Stimulated activated naive CD8-positive, alpha-beta T cell treated with anti-CD3 and anti-CD28 coated beads, Interleukin-15, amount 100 ng/mL, for 72 hours (primary cell): ENCODE measurements around the gene PILRB.
"Not testable (repeated sequence)": the region's sequence is repeated elsewhere in the genome, so short reads cannot be mapped to it uniquely, and the experiment has no call there.

Experiments used
- ATAC-seq: fragments of 150-1000 bp; cut with Tn5 transposase; 2 replicates; pipeline ENCODE4 v1.10.0; 2021; ENCODE audit warnings: mild to moderate bottlenecking, moderate library complexity
- DNase-seq, 2 donors: peaks; one replicate each; pipeline ENCODE4 v3.0.0; 2021 to 2022
- H3K27ac Mint-ChIP-seq, 2 donors: one replicate each; pipeline ENCODE4 v1.8.0; 2022; ENCODE audit warnings: mild to moderate bottlenecking in 2 of 2, mixed read lengths in 2 of 2, moderate library complexity in 2 of 2
- H3K27me3 Mint-ChIP-seq: one replicate; pipeline ENCODE4 v1.8.0; 2022; ENCODE audit warnings: mixed read lengths
- H3K4me1 Mint-ChIP-seq: one replicate; pipeline ENCODE4 v1.8.0; 2022; ENCODE audit warnings: mild to moderate bottlenecking, mixed read lengths
- H3K4me3 Mint-ChIP-seq, 2 donors: one replicate each; pipeline ENCODE4 v1.8.0; 2022; ENCODE audit warnings: mild to moderate bottlenecking in 2 of 2, mixed read lengths in 2 of 2, moderate library complexity in 1 of 2
- H3K9me3 Mint-ChIP-seq, 2 donors: one replicate each; pipeline ENCODE4 v1.8.0; 2022; ENCODE audit warnings: mixed read lengths in 2 of 2

The PILRB gene

DNA sequence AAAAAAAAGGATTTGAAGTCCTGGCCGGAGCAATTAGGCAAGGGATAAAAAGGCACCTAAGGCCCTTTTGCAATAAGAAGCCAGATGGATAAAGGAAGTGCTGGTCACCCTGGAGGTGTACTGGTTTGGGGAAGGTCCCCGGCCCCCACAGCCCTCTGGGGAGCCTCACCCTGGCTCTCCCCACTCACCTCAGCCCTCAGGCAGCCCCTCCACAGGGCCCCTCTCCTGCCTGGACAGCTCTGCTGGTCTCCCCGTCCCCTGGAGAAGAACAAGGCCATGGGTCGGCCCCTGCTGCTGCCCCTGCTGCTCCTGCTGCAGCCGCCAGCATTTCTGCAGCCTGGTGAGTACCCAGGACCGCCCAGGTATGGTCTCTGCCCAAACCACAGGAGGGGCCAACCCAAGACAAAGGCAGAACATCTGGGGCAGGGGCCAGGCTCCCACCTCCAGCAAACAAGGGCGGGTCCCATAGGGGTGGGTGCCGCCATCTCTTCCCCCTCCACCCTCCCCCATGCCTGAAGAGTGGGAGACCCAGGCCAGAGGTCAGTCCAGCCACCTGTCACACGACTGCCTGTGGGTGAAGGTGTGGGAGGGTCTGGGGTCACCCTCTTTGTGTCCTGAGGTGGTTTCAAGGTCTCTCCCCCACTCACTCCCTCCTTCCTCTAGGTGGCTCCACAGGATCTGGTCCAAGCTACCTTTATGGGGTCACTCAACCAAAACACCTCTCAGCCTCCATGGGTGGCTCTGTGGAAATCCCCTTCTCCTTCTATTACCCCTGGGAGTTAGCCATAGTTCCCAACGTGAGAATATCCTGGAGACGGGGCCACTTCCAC, at the start of gene PILRB:
PILRB (plus strand) TSS at position 91 of the 830 bp plus-strand sequence; CDS start at position 277, 186 bp downstream.
- H3K4me3 Mint-ChIP-seq: no peak within 1 kb of the TSS
- peaks cover 16% of the 10 kb centered on the region for H3K4me1 Mint-ChIP-seq
- DNase-seq (no peak), ATAC-seq (no peak)
- H3K9me3 Mint-ChIP-seq: no peaks in the 10 kb centered on the region
- H3K27ac Mint-ChIP-seq: peak within 1 kb of the TSS in 1 of 2 donors; percentile 87
- H3K27me3 Mint-ChIP-seq: no peaks in the 10 kb centered on the region

DNA sequence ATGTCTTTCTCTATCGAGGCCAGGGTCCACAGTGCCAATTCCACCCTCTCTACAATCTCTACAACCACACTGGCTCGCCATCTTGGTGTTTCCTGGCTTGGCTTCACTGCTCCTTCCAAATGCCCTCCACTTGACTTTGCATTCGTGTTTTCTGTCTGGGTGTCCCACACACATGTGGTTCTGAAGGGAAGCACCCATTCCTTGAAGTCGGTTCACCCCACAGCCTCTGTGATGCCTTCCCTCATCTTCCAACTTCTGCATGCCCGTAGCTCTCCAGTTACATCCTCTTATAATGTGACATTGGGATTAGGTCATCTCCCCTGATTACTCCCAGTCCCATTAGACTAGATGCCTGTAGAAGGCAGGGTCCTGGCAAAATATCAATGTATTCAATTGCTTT, 39.6 kb upstream of the PILRB start:
- DNase-seq, H3K27ac Mint-ChIP-seq, H3K27me3 Mint-ChIP-seq, H3K9me3 Mint-ChIP-seq, ATAC-seq: not testable (repeated sequence)
- Mint-ChIP-seq H3K4me1 (peaks cover 22% of the 10 kb centered on the region), H3K4me3 (peak overlapping the region; percentile 75 to 79)

DNA sequence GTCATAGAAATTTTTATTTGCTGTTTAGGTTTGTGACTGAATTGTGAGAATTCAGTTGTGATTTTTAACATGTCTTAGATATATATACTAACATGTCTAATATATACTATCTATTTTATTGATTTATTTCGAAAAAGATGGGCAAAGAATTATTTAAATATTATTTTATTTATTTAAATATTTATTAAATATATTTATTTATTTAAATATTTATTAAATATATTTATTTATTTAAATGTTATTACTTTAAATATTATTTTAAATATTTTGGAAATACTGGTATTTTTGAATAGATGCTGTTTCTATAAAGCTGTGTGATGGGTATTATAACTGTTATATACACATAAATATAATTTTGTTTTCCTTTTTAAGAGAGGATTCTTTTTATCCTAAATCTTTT, 36.3 kb upstream of the PILRB start:
- H3K27ac Mint-ChIP-seq, H3K9me3 Mint-ChIP-seq, ATAC-seq, H3K27me3 Mint-ChIP-seq, H3K4me3 Mint-ChIP-seq, DNase-seq: not testable (repeated sequence)
- peaks cover 29% of the 10 kb centered on the region for H3K4me1 Mint-ChIP-seq

DNA sequence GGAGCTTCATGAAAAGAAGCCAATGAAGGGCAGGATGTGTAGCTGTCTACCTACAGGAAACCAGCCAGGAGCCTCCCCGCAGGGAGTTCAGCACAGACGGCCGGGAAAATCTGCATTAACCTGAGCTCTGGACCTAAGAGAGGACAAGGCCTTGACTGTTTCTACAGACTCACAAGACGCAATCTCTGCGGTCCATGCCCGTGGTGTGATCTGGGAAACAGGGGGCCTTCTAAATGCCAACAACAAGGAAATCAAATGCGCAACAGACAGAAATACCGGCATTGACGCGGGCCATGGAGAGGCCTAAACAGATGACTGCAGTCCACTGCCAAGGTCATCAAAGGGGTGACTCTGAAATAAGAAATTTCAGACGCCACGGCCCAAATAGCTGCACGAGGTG, 33.7 kb upstream of the PILRB start:
- not testable (repeated sequence) for H3K4me3 Mint-ChIP-seq, ATAC-seq, H3K9me3 Mint-ChIP-seq, H3K27me3 Mint-ChIP-seq, H3K27ac Mint-ChIP-seq, DNase-seq
- peaks cover 13% of the 10 kb centered on the region for H3K4me1 Mint-ChIP-seq

DNA sequence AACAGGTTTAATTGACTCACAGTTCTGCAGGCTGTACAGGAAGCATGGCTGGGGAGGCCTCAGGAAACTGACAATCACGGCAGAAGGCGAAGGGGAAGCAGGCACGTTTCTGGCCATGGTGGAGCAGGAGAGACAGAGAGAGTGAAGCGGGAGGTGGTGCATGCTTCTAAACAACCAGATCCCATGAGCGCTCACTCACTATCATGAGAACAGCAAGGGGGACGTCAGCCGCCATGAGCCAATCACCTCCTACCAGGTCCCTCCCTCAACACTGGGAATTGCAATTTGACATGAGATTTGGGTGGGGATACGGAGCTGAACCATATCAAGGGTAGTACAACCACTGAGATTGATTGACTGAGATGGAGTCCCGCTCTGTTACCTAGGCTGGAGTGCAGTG, 32.2 kb upstream of the PILRB start:
- not testable (repeated sequence) for H3K9me3 Mint-ChIP-seq, H3K27me3 Mint-ChIP-seq, H3K4me3 Mint-ChIP-seq, ATAC-seq, H3K27ac Mint-ChIP-seq, DNase-seq
- H3K4me1 Mint-ChIP-seq: peaks cover 13% of the 10 kb centered on the region

DNA sequence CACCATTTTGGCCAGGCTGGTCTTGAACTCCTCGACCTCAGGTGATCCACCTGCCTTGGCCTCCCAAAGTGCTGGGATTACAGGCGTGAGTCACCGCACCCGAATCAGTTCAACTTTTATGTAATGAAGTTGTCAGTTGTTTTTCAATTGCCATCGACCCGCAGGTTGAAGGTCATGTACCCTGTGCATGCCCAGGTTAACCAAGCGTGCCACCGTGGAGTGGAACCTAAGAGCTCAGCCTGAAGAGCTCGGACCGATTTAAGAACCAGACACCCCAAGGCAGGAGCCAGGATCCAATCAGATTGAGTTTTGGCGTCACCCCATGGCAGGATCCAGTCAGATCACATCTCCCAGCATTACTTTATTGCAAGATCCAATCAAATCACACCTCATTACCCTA, 31.0 kb upstream of the PILRB start:
- not testable (repeated sequence) for H3K27me3 Mint-ChIP-seq, DNase-seq, ATAC-seq, H3K4me3 Mint-ChIP-seq, H3K9me3 Mint-ChIP-seq, H3K27ac Mint-ChIP-seq
- H3K4me1 Mint-ChIP-seq: peaks cover 13% of the 10 kb centered on the region

DNA sequence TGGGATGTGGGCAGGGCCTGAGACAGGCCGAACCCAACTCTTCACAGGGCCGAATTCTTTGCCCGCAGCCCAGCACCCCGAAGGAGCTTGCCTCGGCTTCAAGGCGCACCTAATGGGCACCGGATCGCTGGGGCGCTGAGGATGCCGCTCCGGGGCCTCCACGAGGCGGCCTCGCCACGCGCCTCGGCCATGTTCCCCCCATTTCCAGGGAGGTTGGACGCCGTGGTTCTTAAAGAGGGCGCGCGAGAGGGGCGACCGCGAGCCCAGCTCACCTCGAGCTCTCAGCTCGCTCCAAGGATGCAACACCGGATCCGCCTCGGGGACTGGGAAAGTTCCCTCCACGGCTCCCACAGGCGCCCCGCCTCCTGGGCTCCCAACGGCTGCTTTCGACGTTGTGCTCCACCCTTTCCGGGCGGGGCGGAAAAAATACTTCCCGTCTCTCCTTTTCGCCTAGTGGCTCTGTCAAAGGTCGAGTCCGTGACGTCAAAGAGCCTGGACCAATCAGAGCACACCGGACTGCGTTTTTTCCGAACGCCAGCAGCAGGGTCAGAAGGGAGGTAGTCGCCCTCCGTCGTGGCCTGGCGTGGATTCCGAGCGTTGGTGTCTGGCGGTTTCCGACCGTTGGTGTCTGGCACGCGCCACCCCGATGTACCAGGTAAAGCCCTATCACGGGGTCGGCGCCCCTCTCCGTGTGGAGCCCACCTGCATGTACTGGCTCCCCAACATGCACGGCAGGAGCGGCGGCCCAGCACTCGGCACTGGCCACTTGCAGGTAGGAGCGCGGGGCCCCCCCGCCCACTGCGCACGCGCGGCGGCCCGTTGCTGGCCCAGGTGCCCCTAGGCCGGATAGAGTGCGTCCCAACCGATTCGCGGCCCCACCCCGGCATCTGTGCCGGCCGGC, 22.1 kb upstream of the PILRB start:
- not testable (repeated sequence) for H3K27me3 Mint-ChIP-seq
- peak; percentile 96 for ATAC-seq

DNA sequence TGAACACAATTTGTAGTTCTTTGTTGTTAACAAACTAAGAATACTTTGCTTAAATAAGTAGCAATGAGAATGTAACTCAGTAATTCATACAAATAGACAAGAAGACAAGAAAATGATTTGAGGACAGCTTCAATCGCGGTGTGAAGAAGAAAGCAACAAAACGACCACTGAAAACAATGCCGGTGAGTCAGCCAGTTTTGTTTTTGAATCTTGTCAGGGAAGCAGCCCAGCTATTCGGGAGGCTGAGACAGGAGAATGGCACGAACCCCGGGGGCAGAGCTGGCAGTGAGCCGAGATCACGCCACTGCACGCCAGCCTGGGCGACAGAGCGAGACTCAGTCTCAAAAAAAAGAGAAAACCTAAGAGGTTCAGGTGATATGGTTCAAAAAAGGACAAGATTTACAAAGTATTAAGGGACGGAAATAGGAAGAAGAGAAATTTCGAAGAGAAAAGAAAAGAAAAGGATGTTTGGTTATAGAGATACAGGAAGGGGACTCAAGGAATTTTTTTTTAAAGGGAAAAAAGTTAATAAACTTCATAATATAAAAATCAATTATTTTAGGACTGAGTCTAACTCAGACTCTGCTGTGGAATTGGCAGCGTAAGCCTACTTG, 19.7 kb upstream of the PILRB start:
- H3K9me3 Mint-ChIP-seq, H3K27me3 Mint-ChIP-seq, DNase-seq, ATAC-seq: not testable (repeated sequence)
- H3K27ac Mint-ChIP-seq: peak overlapping the region; percentile 19 to 33
- H3K4me3 Mint-ChIP-seq: peak overlapping the region in 1 of 2 donors; percentile 74
- H3K4me1 Mint-ChIP-seq: peaks cover 60% of the 10 kb centered on the region

More for the DNA sequence above, 22.1 kb upstream of the PILRB start:
- peaks cover 39% of the 10 kb centered on the region for H3K4me1 Mint-ChIP-seq
- H3K4me3 Mint-ChIP-seq: peak overlapping the region; percentile 96
- peak; percentile 87 to 90 for DNase-seq
- H3K27ac Mint-ChIP-seq: peak overlapping the region; percentile 94 to 97
- H3K9me3 Mint-ChIP-seq: not testable (repeated sequence)

DNA sequence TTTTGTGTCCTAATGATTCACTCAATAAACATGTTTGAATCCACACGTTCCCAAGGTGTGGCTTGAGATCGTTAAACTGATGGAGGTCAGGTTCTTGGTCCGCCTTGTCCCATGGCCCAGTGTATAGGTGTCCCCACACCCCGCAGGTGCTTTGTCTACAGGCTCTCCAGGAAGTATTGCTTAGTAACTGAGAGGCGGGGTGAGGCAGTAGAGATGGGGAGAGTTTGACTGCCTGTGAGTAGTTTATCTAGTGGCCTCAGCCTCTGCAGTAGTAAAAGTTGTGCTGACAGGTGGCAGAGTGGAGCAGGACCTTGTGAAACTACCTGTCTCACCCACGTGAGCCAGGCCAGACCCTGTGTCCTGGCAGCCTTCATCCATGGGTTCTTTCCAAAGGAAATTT, 16.6 kb upstream of the PILRB start:
- H3K9me3 Mint-ChIP-seq, ATAC-seq, H3K4me3 Mint-ChIP-seq, DNase-seq, H3K27me3 Mint-ChIP-seq: not testable (repeated sequence)
- H3K27ac Mint-ChIP-seq: peak overlapping the region in 1 of 2 donors; percentile 34
- peaks cover 76% of the 10 kb centered on the region for H3K4me1 Mint-ChIP-seq

DNA sequence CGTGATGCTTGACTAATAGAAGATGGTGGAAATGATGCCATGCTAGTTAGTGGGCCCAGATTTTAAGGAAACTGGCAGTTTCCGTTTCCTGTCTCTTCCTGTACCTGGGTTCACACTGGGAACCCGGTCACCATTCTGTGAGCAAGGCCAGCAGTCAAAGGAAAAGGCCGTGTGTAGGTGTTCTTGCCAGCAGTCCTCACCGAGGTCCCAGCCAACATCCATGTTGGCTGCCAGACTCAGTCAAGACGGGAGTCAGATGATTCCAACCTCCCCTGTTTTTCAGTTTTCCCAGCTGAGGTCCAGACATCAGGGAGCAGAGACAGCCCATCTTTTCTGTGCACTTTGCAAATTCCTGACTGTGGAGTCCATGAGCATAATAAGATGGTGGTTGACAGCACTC, 15.2 kb upstream of the PILRB start:
- Mint-ChIP-seq H3K27ac (no peak overlapping the region), H3K4me1 (peaks cover 75% of the 10 kb centered on the region), H3K9me3 (no peaks in the 10 kb centered on the region), H3K4me3 (no peak overlapping the region), H3K27me3 (no peaks in the 10 kb centered on the region)
- ATAC-seq (no peak), DNase-seq (no peak)

DNA sequence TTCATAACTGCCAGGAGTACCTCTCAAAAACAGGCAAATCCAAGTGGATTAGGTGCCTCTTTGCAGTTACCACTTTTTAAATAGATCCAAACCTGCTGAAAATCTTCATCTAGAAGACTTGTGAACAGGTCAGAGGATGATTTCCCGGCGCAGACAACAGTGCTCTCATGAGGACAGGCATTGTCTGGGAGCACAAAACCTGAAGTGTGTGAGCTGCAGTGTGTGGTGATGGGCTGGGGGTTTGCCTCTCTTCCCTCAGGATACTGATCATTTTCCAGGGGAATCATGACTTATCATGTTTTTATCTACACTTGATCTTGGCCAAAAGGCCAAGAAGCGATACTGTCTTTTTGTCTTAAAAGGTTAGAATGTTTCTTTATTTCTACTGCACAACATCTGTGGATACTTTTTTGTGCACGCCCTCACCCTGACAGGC, 13.8 kb upstream of the PILRB start:
- ATAC-seq: peak; percentile 3
- Mint-ChIP-seq H3K27ac (peak overlapping the region in 1 of 2 donors; percentile 95), H3K4me3 (peak overlapping the region; percentile 77 to 81), H3K4me1 (peaks cover 61% of the 10 kb centered on the region)
- not testable (repeated sequence) for H3K27me3 Mint-ChIP-seq, DNase-seq, H3K9me3 Mint-ChIP-seq

DNA sequence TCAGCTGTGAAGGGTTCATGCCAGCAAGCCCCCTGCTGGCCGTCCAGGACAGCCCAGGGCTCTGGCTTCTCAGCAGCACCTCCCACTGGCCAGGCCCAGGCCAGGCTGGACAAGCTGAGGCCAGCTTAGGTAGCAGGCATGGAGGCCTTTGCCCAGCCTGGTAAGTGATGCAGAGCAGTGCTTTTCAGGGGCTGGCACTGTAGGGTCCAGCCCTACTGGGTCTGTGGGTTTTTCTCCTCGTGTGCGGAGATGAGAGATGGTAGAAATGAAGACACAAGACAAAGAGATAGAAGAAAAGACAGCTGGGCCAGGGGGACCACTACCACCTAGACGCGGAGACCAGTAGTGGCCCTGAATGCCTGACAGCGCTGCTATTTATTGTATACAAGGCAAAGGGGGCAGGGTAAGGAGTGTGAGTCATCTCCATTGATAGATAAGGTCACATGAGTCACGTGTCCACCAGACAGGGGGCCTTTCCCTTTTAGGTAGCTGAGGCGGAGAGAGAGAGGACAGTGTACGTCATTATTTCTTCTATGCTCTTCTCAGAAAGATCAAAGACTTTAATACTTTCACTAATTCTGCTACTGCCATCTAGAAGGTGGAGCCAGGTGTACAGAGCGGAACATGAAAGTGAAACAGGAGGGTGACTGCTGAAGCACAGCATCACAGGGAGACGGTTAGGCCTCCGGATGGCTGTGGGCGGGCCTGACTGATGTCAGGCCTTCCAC, 13.2 kb upstream of the PILRB start:
- H3K9me3 Mint-ChIP-seq, H3K27me3 Mint-ChIP-seq: not testable (repeated sequence)
- ATAC-seq: peak; percentile 96
- H3K4me3 Mint-ChIP-seq: peak overlapping the region; percentile 77 to 81
- peak; percentile 74 to 88 for DNase-seq
- peaks cover 58% of the 10 kb centered on the region for H3K4me1 Mint-ChIP-seq
- peak overlapping the region; percentile 93 to 95 for H3K27ac Mint-ChIP-seq

DNA sequence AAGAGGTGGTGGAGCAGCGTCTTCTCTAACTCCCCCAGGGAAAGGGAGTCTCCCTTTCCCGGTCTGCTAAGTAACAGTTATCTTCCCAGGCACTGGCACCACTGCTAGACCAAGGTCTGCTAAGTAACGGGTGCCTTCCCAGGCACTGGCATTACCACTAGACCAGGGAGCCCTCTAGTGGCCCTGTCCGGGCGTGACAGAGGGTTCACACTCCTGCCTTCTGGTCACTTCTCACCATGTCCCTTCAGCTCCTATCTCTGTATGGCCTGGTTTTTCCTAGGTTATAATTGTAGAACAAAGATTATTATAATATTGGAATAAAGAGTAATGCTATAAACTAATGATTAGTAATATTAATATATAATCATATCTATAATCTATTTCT, 12.6 kb upstream of the PILRB start:
- DNase-seq (peak; percentile 50 to 77), ATAC-seq (peak; percentile 71)
- not testable (repeated sequence) for H3K27me3 Mint-ChIP-seq, H3K4me3 Mint-ChIP-seq, H3K9me3 Mint-ChIP-seq, H3K27ac Mint-ChIP-seq
- peaks cover 61% of the 10 kb centered on the region for H3K4me1 Mint-ChIP-seq

DNA sequence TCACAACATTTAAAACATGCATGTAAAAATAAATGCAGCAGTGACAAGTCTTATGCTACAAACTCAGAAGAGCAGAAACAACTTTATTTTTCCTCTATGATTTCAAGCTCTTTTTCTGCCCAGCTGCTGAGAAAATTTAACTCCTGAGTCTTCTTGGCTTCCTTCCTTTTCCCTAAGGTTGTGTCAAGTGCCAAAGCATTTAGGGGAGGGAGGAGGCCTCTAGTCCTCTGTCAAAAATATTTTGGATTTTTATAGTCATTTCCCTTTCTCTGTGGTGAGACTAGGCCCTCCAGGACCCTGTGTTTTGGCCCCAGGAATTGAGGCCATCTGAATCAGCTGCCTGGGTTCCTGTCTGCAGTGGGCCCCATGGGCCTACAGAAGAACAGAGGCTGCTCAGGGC, 11.0 kb upstream of the PILRB start:
- Mint-ChIP-seq H3K4me1 (peaks cover 65% of the 10 kb centered on the region), H3K9me3 (no peaks in the 10 kb centered on the region), H3K4me3 (no peak overlapping the region), H3K27me3 (no peaks in the 10 kb centered on the region), H3K27ac (peak overlapping the region in 1 of 2 donors; percentile 50)
- ATAC-seq (no peak), DNase-seq (no peak)

DNA sequence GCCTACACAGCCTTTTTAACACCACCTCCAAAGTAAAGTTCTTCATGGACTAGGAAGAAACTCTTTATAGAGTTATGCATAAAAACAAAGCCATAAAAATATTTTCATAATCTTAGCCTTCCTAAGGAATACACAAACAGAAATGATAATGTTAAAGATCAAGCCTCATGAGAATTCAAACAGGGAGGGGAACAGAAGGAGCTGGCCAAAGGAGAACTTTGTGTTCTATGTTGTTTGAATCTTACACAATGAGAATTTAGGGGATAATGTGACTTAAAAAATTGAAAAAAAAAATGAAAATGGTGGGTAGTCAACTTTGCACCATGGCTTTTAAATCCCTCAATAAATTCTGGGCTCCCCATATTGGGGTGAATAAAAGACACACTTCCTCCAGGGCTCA, 9.1 kb upstream of the PILRB start:
- no peak for ATAC-seq
- DNase-seq: no peak
- Mint-ChIP-seq H3K4me1 (peaks cover 69% of the 10 kb centered on the region), H3K9me3 (no peaks in the 10 kb centered on the region), H3K27me3 (no peaks in the 10 kb centered on the region), H3K4me3 (no peak overlapping the region), H3K27ac (peak overlapping the region in 1 of 2 donors; percentile 70)
